DND-41 (cell line): ENCODE measurements around the gene CCDC97.

Source experiments
- ATAC-seq: fragments of 200-7000 bp; cut with Tn5 transposase; 3 replicates; pipeline ENCODE4 v1.9.1; 2021; ENCODE audit warnings: low read depth; ENCODE audit not compliant: insufficient read depth
- DNase-seq: peaks from one replicate; pipeline ENCODE4 v3.0.0-alpha.2; 2020
- H2AFZ ChIP-seq: 2 replicates; pipeline ENCODE4 v1.6.0; 2012; ENCODE audit warnings: low read depth, low read length
- H3K27ac ChIP-seq: 2 replicates; pipeline ENCODE4 v1.5.1; 2012; ENCODE audit warnings: low read length, inconsistent platforms
- H3K27me3 ChIP-seq: fragments of 200-600 bp; sonication (generic); 2 replicates; pipeline ENCODE4 v1.6.0; 2012; ENCODE audit warnings: low read length, mild to moderate bottlenecking, inconsistent platforms; ENCODE audit not compliant: insufficient read depth, poor library complexity
- H3K36me3 ChIP-seq: 2 replicates; pipeline ENCODE4 v1.5.1; 2012; ENCODE audit warnings: low read length, inconsistent platforms; ENCODE audit not compliant: insufficient read depth
- H3K4me1 ChIP-seq: 2 replicates; pipeline ENCODE4 v1.5.1; 2012; ENCODE audit warnings: mild to moderate bottlenecking, low read length; ENCODE audit not compliant: insufficient read depth
- H3K4me2 ChIP-seq: 2 replicates; pipeline ENCODE4 v1.6.0; 2012; ENCODE audit warnings: mild to moderate bottlenecking, moderate library complexity, low read length, inconsistent platforms; ENCODE audit not compliant: insufficient read depth
- H3K4me3 ChIP-seq, 2 experiments: fragments of 200-600 bp in 1 of 2; shearing (Covaris generic) in 1 of 2; 2 replicates each; pipeline ENCODE4 v1.5.1; 2012 to 2016; ENCODE audit warnings: inconsistent platforms in 2 of 2, low read length in 2 of 2, mild to moderate bottlenecking in 2 of 2, low read depth in 1 of 2, moderate library complexity in 1 of 2
- H3K79me2 ChIP-seq: 2 replicates; pipeline ENCODE4 v1.6.0; 2012; ENCODE audit warnings: low read length, inconsistent platforms; ENCODE audit not compliant: insufficient read depth
- H3K9ac ChIP-seq: 2 replicates; pipeline ENCODE4 v1.6.0; 2012; ENCODE audit warnings: low read depth, mild to moderate bottlenecking, inconsistent platforms, low read length, moderate library complexity
- H3K9me3 ChIP-seq: 2 replicates; pipeline ENCODE4 v1.5.1; 2012; ENCODE audit warnings: low read length, moderate library complexity, mild to moderate bottlenecking, inconsistent platforms; ENCODE audit not compliant: insufficient read depth, severe bottlenecking
- H4K20me1 ChIP-seq: 2 replicates; pipeline ENCODE4 v1.6.0; 2012; ENCODE audit warnings: low read length; ENCODE audit not compliant: insufficient read depth
- EZH2 ChIP-seq: IDR thresholded peaks from 3 replicates; pipeline ENCODE4 v1.6.1; 2012; ENCODE audit warnings: borderline replicate concordance, low read depth, mild to moderate bottlenecking, moderate library complexity, low read length, inconsistent platforms; ENCODE audit not compliant: severe bottlenecking
- TF ChIP-seq, protein P1 (sequence below): IDR thresholded peaks from 2 replicates; pipeline ENCODE4 v1.5.1; 2012; ENCODE audit warnings: borderline replicate concordance, low read length, moderate library complexity, mild to moderate bottlenecking; ENCODE audit not compliant: poor library complexity, severe bottlenecking; ENCODE audit errors: extremely low read depth

The CCDC97 gene

GRCh38 chr19:41364524-41365391, 54.8 kb downstream of the CCDC97 start:
- Histone ChIP-seq H3K79me2 (peaks cover 35% of the 10 kb centered on the region), H2AFZ (peak overlapping the region; percentile 87), H3K9me3 (no peaks in the 10 kb centered on the region), H3K36me3 (peaks cover 6% of the 10 kb centered on the region), H4K20me1 (no peaks in the 10 kb centered on the region), H3K9ac (peak overlapping the region; percentile 81), H3K27me3 (no peaks in the 10 kb centered on the region), H3K27ac (peak overlapping the region; percentile 99), H3K4me1 (peaks cover 23% of the 10 kb centered on the region), H3K4me2 (peak overlapping the region; percentile 94), H3K4me3 (peak overlapping the region; percentile 46 to 80)
- ATAC-seq (no peak), DNase-seq (no peak)
- TF ChIP-seq, protein P1, sequence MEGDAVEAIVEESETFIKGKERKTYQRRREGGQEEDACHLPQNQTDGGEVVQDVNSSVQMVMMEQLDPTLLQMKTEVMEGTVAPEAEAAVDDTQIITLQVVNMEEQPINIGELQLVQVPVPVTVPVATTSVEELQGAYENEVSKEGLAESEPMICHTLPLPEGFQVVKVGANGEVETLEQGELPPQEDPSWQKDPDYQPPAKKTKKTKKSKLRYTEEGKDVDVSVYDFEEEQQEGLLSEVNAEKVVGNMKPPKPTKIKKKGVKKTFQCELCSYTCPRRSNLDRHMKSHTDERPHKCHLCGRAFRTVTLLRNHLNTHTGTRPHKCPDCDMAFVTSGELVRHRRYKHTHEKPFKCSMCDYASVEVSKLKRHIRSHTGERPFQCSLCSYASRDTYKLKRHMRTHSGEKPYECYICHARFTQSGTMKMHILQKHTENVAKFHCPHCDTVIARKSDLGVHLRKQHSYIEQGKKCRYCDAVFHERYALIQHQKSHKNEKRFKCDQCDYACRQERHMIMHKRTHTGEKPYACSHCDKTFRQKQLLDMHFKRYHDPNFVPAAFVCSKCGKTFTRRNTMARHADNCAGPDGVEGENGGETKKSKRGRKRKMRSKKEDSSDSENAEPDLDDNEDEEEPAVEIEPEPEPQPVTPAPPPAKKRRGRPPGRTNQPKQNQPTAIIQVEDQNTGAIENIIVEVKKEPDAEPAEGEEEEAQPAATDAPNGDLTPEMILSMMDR = no peak
- no peak for TF ChIP-seq EZH2

- H3K4me2 ChIP-seq = no peak overlapping the region
- no peaks in the 10 kb centered on the region for H4K20me1 ChIP-seq
- H3K27ac ChIP-seq = no peak overlapping the region
- no peak for DNase-seq
- H3K4me3 ChIP-seq = no peak overlapping the region
- H3K36me3 ChIP-seq = peaks cover 3% of the 10 kb centered on the region
- H3K4me1 ChIP-seq = peaks cover 23% of the 10 kb centered on the region
- no peak overlapping the region for H2AFZ ChIP-seq
- ATAC-seq = no peak
- no peak overlapping the region for H3K9ac ChIP-seq
- no peaks in the 10 kb centered on the region for H3K9me3 ChIP-seq
- H3K27me3 ChIP-seq = no peaks in the 10 kb centered on the region
- H3K79me2 ChIP-seq = peaks cover 34% of the 10 kb centered on the region
- TF ChIP-seq EZH2 = no peak
- TF ChIP-seq, protein P1 = peak; percentile 25
Measured at GRCh38 chr19:41366089-41366488, 56.1 kb downstream of the CCDC97 start.

- DNase-seq (no peak), ATAC-seq (no peak)
- H3K4me2 ChIP-seq = no peak overlapping the region
Measured at GRCh38 chr19:41367848-41368301, 57.9 kb downstream of the CCDC97 start.

More at GRCh38 chr19:41367848-41368301, 57.9 kb downstream of the CCDC97 start:
- H3K27me3 ChIP-seq = no peaks in the 10 kb centered on the region
- H3K27ac ChIP-seq = no peak overlapping the region
- H3K36me3 ChIP-seq = no peaks in the 10 kb centered on the region; the same call in 1 of the 2 replicates
- H3K4me1 ChIP-seq = peaks cover 18% of the 10 kb centered on the region
- no peak overlapping the region for H3K9ac ChIP-seq
- H2AFZ ChIP-seq = no peak overlapping the region
- H4K20me1 ChIP-seq = no peaks in the 10 kb centered on the region
- no peak overlapping the region for H3K4me3 ChIP-seq
- H3K79me2 ChIP-seq = peaks cover 28% of the 10 kb centered on the region
- no peaks in the 10 kb centered on the region for H3K9me3 ChIP-seq
- TF ChIP-seq, protein P1 = no peak
- no peak for TF ChIP-seq EZH2
